ENCODE measurements around the gene LSP1.

GRCh38 chr11:1817000-1817399 is 35.9 kb upstream of the LSP1 start:
- no peak for TF ChIP-seq RAD21 (IDR thresholded peaks at IDR 0.05; ENCODE audit: low read depth)
- no peak for TF ChIP-seq EGR1 (IDR thresholded peaks at IDR 0.05)

All from Ishikawa (cell line).